ENCODE data around the gene ONECUT3.
"Not testable (repeated sequence)": the region's sequence is repeated elsewhere in the genome, so short reads cannot be mapped to it uniquely, and the experiment has no call there.

ONECUT3 gene

DNA sequence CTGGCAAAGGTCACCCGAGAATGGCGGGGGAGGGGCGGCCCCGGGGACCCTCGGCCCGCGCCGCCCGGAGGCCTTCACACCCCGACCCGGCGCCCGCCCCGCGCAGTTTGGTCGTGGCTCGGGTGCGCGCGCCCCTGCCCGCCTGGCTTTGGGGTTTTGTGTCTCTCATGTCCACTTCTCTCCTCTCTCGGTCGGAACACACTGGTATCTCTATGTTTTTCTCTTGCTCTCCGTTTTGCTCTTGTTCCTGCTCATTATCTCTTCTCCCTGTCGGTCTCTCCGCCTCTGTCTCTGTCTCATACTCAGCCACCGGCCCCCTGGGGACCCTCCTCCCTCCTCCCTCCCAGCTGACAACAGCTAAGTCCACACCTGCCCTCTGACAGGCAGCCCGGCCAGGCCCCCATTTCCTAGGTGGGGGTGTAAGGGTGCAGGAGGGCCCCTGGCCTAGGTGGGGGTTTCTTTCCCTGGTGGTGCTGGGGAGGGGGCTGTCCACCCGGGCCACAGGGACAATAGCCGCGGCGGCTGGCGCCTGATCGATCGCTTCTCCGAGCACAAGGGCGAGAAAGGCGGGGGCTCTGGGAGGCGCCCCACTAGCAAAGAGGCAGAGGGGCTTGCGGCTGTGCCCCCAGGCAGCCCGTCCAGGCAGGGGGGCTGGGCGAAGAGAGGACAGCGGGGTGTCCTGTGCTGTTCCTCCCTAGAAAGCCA, 2.3 kb downstream of the ONECUT3 start:
- H3K27ac ChIP-seq (ENCODE audit: low read depth, low read length) = no peak overlapping the region
- H3K9me3 ChIP-seq (ENCODE audit: control insufficient read depth in 1 of 2, low read length in 2 of 2) = no peaks in the 10 kb centered on the region
- H3K27me3 ChIP-seq (ENCODE audit: control insufficient read depth in 1 of 2, insufficient read depth in 2 of 2, low read length in 2 of 2) = peaks cover 69 to 73% of the 10 kb centered on the region in 2 donors
- no peak overlapping the region for H3K9ac ChIP-seq (ENCODE audit: low read depth in 1 of 2, low read length in 2 of 2)
- H3K4me3 ChIP-seq (ENCODE audit: low read depth in 1 of 2, low read length in 2 of 2) = no peak overlapping the region
- no peaks in the 10 kb centered on the region for H3K36me3 ChIP-seq (ENCODE audit: control insufficient read depth in 1 of 2, insufficient read depth in 2 of 2, low read length in 2 of 2)
- H3K4me1 ChIP-seq (ENCODE audit: control insufficient read depth in 1 of 2, insufficient read depth in 2 of 2, low read length in 2 of 2) = no peaks in the 10 kb centered on the region

DNA sequence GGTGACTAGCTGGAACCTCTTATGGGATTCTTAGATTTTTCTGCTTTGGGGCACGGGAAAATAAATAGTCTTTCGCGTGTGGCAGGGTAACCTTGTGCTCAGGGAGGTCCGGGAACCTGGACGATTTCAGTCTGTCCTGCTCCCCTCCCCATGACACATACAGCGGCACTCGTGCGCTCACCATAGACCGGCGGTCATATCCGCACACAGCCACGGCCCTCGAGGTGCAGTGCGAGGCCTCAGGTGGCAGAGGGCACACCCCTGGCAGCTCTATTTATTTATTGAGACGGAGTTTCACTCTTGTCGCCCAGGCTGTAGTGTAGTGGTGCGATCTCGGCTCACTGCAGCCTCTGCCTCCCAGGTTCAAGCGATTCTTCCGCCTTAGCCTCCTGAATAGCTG, 3.0 kb downstream of the ONECUT3 start:
- Histone ChIP-seq H3K36me3 (ENCODE audit: control insufficient read depth in 1 of 2, insufficient read depth in 2 of 2, low read length in 2 of 2) (no peaks in the 10 kb centered on the region), H3K27ac (ENCODE audit: low read depth, low read length) (no peak overlapping the region), H3K9me3 (ENCODE audit: control insufficient read depth in 1 of 2, low read length in 2 of 2) (no peaks in the 10 kb centered on the region), H3K4me3 (ENCODE audit: low read depth in 1 of 2, low read length in 2 of 2) (no peak overlapping the region), H3K4me1 (ENCODE audit: control insufficient read depth in 1 of 2, insufficient read depth in 2 of 2, low read length in 2 of 2) (no peaks in the 10 kb centered on the region), H3K27me3 (ENCODE audit: control insufficient read depth in 1 of 2, insufficient read depth in 2 of 2, low read length in 2 of 2) (peaks cover 67 to 68% of the 10 kb centered on the region in 2 donors), H3K9ac (ENCODE audit: low read depth in 1 of 2, low read length in 2 of 2) (no peak overlapping the region)

DNA sequence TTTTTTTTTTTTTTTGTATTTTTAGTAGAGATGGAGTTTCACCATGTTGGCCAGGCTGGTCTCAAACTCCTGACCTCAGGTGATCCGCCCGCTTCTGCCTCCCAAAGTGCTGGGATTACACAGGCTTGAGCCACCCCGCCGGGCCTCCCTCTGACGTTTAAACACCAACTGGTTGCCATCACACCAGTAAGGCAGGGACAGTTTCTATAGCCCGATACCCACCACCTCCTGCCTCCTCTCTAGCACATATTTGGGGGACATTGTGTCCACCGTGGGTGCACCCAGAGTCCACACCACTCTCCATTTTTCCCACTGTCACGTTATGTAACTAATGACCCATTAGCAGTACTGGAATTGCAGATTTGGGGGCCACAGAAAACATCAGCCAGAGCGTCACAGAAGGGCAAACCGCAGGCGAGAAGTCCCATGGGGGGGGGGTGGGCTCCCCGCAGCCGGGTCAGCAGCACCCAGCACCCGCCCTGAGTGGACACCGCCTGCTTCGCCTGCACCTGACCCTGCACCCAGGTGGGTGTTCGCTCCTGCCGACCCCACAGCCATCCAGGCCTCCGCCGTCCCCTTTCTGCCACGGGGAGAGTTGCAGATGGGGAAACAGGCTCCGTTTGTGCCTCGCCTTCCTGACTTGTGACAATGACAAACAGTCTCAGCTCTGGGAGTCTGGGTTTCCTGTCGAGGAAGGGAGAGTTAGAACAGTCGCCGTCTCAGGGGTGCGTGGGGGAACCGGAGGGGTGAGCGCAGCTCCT, 3.6 kb downstream of the ONECUT3 start:
- no peak overlapping the region for H3K9ac ChIP-seq (ENCODE audit: low read depth in 1 of 2, low read length in 2 of 2)
- H3K4me1 ChIP-seq (ENCODE audit: control insufficient read depth in 1 of 2, insufficient read depth in 2 of 2, low read length in 2 of 2) = no peaks in the 10 kb centered on the region
- H3K9me3 ChIP-seq (ENCODE audit: control insufficient read depth in 1 of 2, low read length in 2 of 2) = no peaks in the 10 kb centered on the region
- no peaks in the 10 kb centered on the region for H3K36me3 ChIP-seq (ENCODE audit: control insufficient read depth in 1 of 2, insufficient read depth in 2 of 2, low read length in 2 of 2)
- peaks cover 67 to 68% of the 10 kb centered on the region in 2 donors for H3K27me3 ChIP-seq (ENCODE audit: control insufficient read depth in 1 of 2, insufficient read depth in 2 of 2, low read length in 2 of 2)
- H3K4me3 ChIP-seq (ENCODE audit: low read depth in 1 of 2, low read length in 2 of 2) = no peak overlapping the region
- H3K27ac ChIP-seq (ENCODE audit: low read depth, low read length) = no peak overlapping the region

DNA sequence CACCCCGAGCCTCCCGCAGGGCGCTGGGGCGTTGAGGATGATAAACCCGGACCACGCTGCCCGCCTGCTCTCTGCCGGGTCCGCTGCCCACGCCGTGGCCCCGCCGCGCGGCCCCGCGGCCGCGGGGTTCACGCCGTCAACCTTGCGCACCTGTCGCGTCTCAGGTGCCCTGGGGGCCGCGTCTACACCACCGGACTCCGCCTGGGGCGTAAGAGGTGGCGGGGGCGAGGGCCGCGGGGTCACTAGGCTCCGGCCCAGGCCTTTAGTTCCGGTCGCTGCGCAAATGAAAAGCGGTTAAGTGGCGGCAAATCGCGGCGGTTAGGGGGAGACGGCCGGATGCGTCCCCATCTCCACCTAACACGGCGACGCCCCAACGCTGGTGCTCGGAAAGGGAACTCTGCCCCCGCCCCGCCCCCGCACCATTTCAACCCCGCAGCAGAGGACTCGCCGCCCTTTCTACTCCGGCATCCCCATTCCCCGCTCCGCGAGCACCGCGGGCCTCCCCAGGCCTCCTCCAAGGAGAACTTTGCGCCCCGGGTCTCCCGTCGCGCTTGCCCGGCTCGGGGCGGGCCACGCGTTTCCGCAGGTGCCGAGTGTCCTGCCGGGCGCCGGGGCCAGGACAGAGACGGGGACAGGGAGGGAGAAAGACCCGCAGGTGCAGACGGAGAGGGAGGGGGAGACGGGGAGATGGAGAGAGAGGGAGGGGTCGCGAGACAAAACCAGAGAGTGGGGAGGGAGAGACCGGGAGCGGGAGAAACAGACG, 4.3 kb downstream of the ONECUT3 start:
- H3K27me3 ChIP-seq (ENCODE audit: control insufficient read depth in 1 of 2, insufficient read depth in 2 of 2, low read length in 2 of 2) = peaks cover 64 to 65% of the 10 kb centered on the region in 2 donors
- no peaks in the 10 kb centered on the region for H3K36me3 ChIP-seq (ENCODE audit: control insufficient read depth in 1 of 2, insufficient read depth in 2 of 2, low read length in 2 of 2)
- no peaks in the 10 kb centered on the region for H3K9me3 ChIP-seq (ENCODE audit: control insufficient read depth in 1 of 2, low read length in 2 of 2)
- no peak overlapping the region for H3K9ac ChIP-seq (ENCODE audit: low read depth in 1 of 2, low read length in 2 of 2)
- H3K27ac ChIP-seq (ENCODE audit: low read depth, low read length) = no peak overlapping the region
- H3K4me1 ChIP-seq (ENCODE audit: control insufficient read depth in 1 of 2, insufficient read depth in 2 of 2, low read length in 2 of 2) = no peaks in the 10 kb centered on the region
- no peak overlapping the region for H3K4me3 ChIP-seq (ENCODE audit: low read depth in 1 of 2, low read length in 2 of 2)

DNA sequence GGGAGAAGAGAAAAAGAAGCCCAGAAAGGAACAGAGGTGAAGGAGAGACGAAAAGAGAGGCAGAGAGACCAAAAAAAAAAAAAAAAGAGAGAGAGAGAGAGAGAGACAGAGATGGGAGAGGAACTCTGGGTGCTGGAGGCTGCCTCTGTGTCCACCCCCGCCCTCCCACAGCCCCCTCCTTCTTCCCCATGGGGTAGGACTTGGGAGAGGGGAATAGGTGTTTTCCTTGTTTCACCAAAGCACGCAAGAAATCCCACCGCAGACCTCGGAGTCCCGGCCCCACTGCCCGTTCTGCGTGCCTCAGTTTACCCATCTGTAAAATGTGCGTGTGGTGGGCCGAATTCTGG, 4.9 kb downstream of the ONECUT3 start:
- H3K27me3 ChIP-seq (ENCODE audit: control insufficient read depth in 1 of 2, insufficient read depth in 2 of 2, low read length in 2 of 2) = peaks cover 59 to 63% of the 10 kb centered on the region in 2 donors
- H3K9me3 ChIP-seq (ENCODE audit: control insufficient read depth in 1 of 2, low read length in 2 of 2) = no peaks in the 10 kb centered on the region
- H3K27ac ChIP-seq (ENCODE audit: low read depth, low read length) = no peak overlapping the region
- no peak overlapping the region for H3K9ac ChIP-seq (ENCODE audit: low read depth in 1 of 2, low read length in 2 of 2)
- H3K36me3 ChIP-seq (ENCODE audit: control insufficient read depth in 1 of 2, insufficient read depth in 2 of 2, low read length in 2 of 2) = no peaks in the 10 kb centered on the region
- H3K4me1 ChIP-seq (ENCODE audit: control insufficient read depth in 1 of 2, insufficient read depth in 2 of 2, low read length in 2 of 2) = no peaks in the 10 kb centered on the region
- H3K4me3 ChIP-seq (ENCODE audit: low read depth in 1 of 2, low read length in 2 of 2) = no peak overlapping the region

DNA sequence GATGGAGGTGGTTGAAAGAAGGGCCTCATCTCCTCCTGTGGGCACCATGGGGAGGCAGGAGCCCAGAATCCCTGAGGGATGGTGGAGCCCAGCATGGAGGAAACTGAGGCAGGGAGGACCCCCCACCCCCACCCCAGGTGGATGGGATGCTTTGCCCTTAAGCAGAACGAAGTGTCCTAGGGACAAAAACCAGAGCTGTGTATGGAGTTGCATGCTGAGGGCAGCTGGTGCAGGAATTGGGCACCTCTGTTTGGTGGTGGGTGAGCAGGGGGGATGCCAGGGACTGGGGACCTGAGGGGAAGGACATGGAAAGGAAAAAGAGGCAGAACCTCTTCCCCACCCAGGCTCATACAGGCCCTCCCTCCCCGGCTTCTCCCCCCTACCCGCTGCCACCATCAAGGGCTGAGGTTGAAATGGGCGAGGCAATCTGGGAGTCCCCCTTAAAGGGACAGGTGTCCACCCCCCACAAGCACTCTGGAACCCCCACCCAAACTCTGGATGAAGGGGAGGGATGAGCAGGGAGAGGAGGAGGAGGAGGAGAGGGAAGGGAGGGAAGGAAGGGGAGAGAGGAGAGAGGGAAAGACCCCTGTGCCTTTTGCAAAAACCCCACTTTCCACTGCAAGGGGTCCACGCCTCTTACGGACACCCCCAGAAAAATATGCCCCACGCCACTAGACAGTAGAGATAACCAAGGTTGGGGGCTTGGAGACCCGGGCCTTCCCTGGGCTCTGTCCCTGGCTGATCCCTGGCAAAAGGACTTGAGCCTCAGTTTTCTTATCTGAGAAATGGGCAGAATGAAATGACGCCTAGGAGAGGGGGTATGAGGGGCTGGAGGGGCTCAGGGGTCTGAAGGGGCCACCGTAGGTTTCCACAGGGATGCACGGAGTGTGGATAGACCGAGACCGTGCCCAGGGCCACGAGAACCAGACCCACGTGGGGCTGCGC, 5.9 kb downstream of the ONECUT3 start:
- Histone ChIP-seq H3K4me1 (ENCODE audit: control insufficient read depth in 1 of 2, insufficient read depth in 2 of 2, low read length in 2 of 2) (no peaks in the 10 kb centered on the region), H3K9ac (ENCODE audit: low read depth in 1 of 2, low read length in 2 of 2) (no peak overlapping the region), H3K4me3 (ENCODE audit: low read depth in 1 of 2, low read length in 2 of 2) (no peak overlapping the region), H3K27me3 (ENCODE audit: control insufficient read depth in 1 of 2, insufficient read depth in 2 of 2, low read length in 2 of 2) (peaks cover 64 to 70% of the 10 kb centered on the region in 2 donors), H3K27ac (ENCODE audit: low read depth, low read length) (no peak overlapping the region), H3K36me3 (ENCODE audit: control insufficient read depth in 1 of 2, insufficient read depth in 2 of 2, low read length in 2 of 2) (no peaks in the 10 kb centered on the region), H3K9me3 (ENCODE audit: control insufficient read depth in 1 of 2, low read length in 2 of 2) (no peaks in the 10 kb centered on the region)

DNA sequence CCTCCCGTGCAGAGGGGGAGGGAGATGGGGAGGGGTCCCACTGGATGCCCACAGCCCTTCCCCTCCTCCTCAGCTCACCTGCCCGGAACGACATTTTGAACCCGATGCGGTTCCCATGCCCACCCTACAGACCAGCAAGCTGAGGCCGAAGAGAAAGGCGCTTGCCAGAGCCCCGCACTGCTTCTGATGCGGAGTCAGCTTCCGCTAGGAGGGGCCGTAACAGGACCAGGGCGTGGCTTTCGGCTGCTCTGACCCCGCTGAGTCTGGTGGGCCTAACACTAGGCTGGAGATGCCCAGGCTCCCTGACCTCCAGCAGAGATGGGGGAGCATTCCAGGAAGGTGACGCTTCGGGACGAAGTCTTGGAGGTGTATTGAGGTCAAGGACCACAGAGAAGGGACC, 6.7 kb downstream of the ONECUT3 start:
- peaks cover 68 to 70% of the 10 kb centered on the region in 2 donors for H3K27me3 ChIP-seq (ENCODE audit: control insufficient read depth in 1 of 2, insufficient read depth in 2 of 2, low read length in 2 of 2)
- no peaks in the 10 kb centered on the region for H3K4me1 ChIP-seq (ENCODE audit: control insufficient read depth in 1 of 2, insufficient read depth in 2 of 2, low read length in 2 of 2)
- H3K9me3 ChIP-seq (ENCODE audit: control insufficient read depth in 1 of 2, low read length in 2 of 2) = no peaks in the 10 kb centered on the region
- H3K36me3 ChIP-seq (ENCODE audit: control insufficient read depth in 1 of 2, insufficient read depth in 2 of 2, low read length in 2 of 2) = no peaks in the 10 kb centered on the region
- no peak overlapping the region for H3K9ac ChIP-seq (ENCODE audit: low read depth in 1 of 2, low read length in 2 of 2)
- H3K27ac ChIP-seq (ENCODE audit: low read depth, low read length) = no peak overlapping the region
- H3K4me3 ChIP-seq (ENCODE audit: low read depth in 1 of 2, low read length in 2 of 2) = no peak overlapping the region

DNA sequence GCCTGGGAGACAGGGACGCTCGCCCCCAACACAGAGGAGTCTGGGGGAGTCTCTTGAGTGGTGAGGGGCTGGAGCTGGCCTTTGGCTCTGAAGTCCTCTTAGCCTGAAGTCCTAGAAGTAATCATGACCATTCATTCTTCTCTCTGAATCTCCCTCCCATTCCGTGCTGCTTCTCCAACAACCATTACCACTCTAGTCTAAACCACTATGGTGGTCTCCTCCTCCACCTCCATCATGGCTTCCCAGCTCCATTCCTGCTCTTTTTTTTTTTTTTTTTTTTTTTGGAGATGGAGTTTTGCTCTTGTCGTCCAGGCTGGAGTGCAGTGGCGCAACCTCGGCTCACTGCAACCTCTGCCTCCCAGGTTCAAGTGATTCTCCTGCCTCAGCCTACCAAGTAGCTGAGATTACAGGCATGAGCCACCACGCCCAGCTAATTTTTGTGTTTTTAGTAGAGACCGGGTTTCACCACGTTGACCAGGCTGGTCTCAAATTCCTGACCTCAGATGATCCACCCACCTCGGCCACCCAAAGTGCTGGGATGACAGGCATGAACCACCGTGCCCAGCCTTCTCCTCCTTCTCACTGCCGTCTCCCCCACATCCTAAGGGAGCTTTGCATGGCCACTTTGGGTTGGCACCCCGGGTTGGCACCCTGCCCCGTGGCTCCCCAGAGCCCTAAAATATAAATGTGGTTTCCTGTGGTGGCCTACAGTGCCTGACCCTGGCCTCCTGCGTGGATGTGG, 7.7 kb downstream of the ONECUT3 start:
- not testable (repeated sequence) for H3K9ac ChIP-seq (ENCODE audit: low read depth in 1 of 2, low read length in 2 of 2); H3K9me3 ChIP-seq (ENCODE audit: control insufficient read depth in 1 of 2, low read length in 2 of 2); H3K4me1 ChIP-seq (ENCODE audit: control insufficient read depth in 1 of 2, insufficient read depth in 2 of 2, low read length in 2 of 2); H3K36me3 ChIP-seq (ENCODE audit: control insufficient read depth in 1 of 2, insufficient read depth in 2 of 2, low read length in 2 of 2); H3K4me3 ChIP-seq (ENCODE audit: low read depth in 1 of 2, low read length in 2 of 2); H3K27ac ChIP-seq (ENCODE audit: low read depth, low read length)
- H3K27me3 ChIP-seq (ENCODE audit: control insufficient read depth in 1 of 2, insufficient read depth in 2 of 2, low read length in 2 of 2) = peaks cover 67 to 68% of the 10 kb centered on the region in 2 donors

DNA sequence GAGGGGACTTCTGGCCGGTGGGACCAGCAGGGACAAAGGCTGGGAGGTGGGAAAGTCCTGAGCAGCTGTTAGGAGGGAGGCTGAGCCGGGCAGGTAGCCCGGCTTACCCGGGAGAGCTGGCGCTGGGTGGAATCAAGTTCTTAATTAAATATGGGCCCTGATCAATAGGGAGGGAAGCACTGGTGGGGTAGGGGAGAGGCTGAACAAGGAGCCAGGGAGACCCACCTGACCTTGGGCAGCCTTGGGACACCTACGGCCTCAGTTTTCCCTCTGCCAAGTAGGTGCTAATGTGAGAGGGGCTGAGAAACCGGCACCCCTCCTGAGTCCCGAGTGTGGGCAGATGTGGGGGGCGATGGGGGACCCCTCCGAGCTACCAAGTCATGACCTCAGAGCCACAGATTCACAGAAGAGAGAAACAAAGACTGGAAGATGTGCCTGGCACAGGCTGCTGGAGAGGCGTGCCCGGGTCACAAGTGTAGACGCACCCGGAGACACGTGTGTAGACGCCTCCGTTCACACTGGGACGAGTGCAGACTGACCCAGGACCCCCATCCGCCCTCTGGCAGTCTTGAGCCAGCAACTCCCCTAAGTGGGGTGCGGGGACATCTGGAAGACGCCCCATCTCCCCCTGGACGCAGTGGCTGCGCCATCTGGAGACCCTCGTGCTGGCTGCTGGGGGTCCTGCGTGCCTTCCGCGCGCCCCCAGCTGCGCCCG, 8.4 kb downstream of the ONECUT3 start:
- Histone ChIP-seq H3K4me1 (ENCODE audit: control insufficient read depth in 1 of 2, insufficient read depth in 2 of 2, low read length in 2 of 2) (no peaks in the 10 kb centered on the region), H3K9me3 (ENCODE audit: control insufficient read depth in 1 of 2, low read length in 2 of 2) (no peaks in the 10 kb centered on the region), H3K27me3 (ENCODE audit: control insufficient read depth in 1 of 2, insufficient read depth in 2 of 2, low read length in 2 of 2) (peaks cover 66 to 69% of the 10 kb centered on the region in 2 donors), H3K27ac (ENCODE audit: low read depth, low read length) (no peak overlapping the region), H3K36me3 (ENCODE audit: control insufficient read depth in 1 of 2, insufficient read depth in 2 of 2, low read length in 2 of 2) (no peaks in the 10 kb centered on the region), H3K4me3 (ENCODE audit: low read depth in 1 of 2, low read length in 2 of 2) (no peak overlapping the region), H3K9ac (ENCODE audit: low read depth in 1 of 2, low read length in 2 of 2) (no peak overlapping the region)

Data from duodenal mucosa (tissue), 2 donors.